Activated T-helper 17 cell treated with anti-CD3 and anti-CD28 coated beads, Interleukin-2, amount 50 U/mL, for 72 hours (primary cell): ENCODE results near the gene NOLC1. TPM values are rescaled to one million over a fixed set of nuclear protein-coding genes. Genes with fewer than 3 reads are reported as not detected.

Source experiments
- ATAC-seq: fragments of 150-1000 bp; cut with Tn5 transposase; replicated peaks from 2 replicates; pipeline ENCODE4 v1.10.0; 2021; ENCODE audit warnings: mild to moderate bottlenecking, moderate library complexity
- H3K27ac Mint-ChIP-seq: one replicate; pipeline ENCODE4 v1.8.0; 2022; ENCODE audit warnings: mixed read lengths
- H3K27me3 Mint-ChIP-seq: one replicate; pipeline ENCODE4 v1.8.0; 2022; ENCODE audit warnings: mixed read lengths
- H3K36me3 Mint-ChIP-seq: one replicate; pipeline ENCODE4 v1.8.0; 2022; ENCODE audit warnings: low read depth, mild to moderate bottlenecking, mixed read lengths
- H3K4me1 Mint-ChIP-seq: one replicate; pipeline ENCODE4 v1.8.0; 2022; ENCODE audit warnings: mixed read lengths
- H3K4me3 Mint-ChIP-seq: one replicate; pipeline ENCODE4 v1.8.0; 2022; ENCODE audit warnings: mild to moderate bottlenecking, mixed read lengths
- H3K9me3 Mint-ChIP-seq: one replicate; pipeline ENCODE4 v1.8.0; 2022; ENCODE audit warnings: mixed read lengths
- total RNA-seq, 2 donors: library from RNA; stranded (reverse); gene quantifications; one replicate each; pipeline ENCODE4 v1.2.3, GENCODE V29; 2022

NOLC1 gene
- total RNA-seq, 2 donors from 2014 or later = 76.9 to 168 TPM

- Mint-ChIP-seq H3K27ac (peak overlapping the region; percentile 87), H3K4me1 (peaks cover 29% of the 10 kb centered on the region), H3K27me3 (no peaks in the 10 kb centered on the region), H3K36me3 (peaks cover 2% of the 10 kb centered on the region), H3K9me3 (no peaks in the 10 kb centered on the region), H3K4me3 (peak overlapping the region; percentile 93)
- ATAC-seq = no peak
Observed at GRCh38 chr10:102118867-102119266, 33.3 kb upstream of the NOLC1 start.

- peak; percentile 20 for ATAC-seq
- peak overlapping the region; percentile 93 for H3K4me3 Mint-ChIP-seq
- H3K36me3 Mint-ChIP-seq = no peaks in the 10 kb centered on the region
- H3K4me1 Mint-ChIP-seq = peaks cover 29% of the 10 kb centered on the region
- H3K27me3 Mint-ChIP-seq = no peaks in the 10 kb centered on the region
- no peaks in the 10 kb centered on the region for H3K9me3 Mint-ChIP-seq
- peak overlapping the region; percentile 87 for H3K27ac Mint-ChIP-seq
Observed at GRCh38 chr10:102119417-102120141, 32.6 kb upstream of the NOLC1 start.

DNA sequence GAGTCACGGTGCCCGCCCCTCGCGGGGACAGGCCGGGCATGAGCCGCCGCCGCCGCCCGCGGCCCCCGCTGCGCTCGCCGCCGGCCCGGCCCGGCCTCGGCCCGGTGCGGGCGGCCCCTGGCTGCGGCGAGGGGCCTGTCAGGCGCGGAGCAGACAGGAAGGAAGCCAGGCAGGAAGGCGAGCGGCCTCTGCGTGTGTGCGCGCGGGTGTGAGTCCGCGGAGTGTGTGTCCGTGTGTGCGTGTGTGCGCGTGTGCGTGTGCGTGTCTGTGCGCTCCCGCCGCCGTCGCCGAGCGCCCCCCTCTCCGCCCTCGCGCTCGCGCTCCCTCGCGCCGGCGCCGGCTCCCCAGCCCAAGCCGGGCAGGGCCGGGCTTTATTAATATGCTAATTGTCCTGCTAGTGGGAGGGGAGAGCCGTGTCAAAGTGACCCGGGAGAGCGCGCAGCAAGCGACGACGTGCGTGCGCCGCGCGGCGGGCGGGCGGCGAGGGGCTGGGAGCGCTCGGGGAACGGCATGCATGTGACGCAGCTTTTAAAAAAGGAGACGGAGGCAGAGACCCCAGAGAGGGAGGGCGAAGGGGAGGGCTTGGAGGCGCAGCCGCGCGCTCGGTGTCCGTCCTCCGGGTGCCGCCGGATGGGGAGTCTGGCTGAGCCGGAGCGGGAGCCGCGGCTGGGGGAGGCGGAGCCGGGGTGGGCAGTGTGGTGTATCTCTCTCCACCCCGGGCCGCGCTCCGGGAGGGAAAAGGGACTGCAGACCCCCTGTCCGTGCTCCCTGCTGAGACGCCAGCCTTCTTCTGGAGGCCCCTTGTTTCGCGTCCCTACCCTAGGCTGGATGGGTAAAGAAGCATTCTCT is 31.8 kb upstream of the NOLC1 start, which contains the start of gene LDB1:
Gene LDB1, minus strand, starts transcription at position 227 of the 849 bp plus-strand sequence. CDS start 258 bp downstream, outside the sequence.
- H3K36me3 Mint-ChIP-seq = no peaks in the 10 kb centered on the region
- H3K27me3 Mint-ChIP-seq = no peaks in the 10 kb centered on the region
- H3K27ac Mint-ChIP-seq = peak within 1 kb of the TSS; percentile 87
- peak within 1 kb of the TSS; percentile 93 for H3K4me3 Mint-ChIP-seq
- H3K9me3 Mint-ChIP-seq = no peaks in the 10 kb centered on the region
- peaks cover 29% of the 10 kb centered on the region for H3K4me1 Mint-ChIP-seq
- ATAC-seq = peak; percentile 58

DNA sequence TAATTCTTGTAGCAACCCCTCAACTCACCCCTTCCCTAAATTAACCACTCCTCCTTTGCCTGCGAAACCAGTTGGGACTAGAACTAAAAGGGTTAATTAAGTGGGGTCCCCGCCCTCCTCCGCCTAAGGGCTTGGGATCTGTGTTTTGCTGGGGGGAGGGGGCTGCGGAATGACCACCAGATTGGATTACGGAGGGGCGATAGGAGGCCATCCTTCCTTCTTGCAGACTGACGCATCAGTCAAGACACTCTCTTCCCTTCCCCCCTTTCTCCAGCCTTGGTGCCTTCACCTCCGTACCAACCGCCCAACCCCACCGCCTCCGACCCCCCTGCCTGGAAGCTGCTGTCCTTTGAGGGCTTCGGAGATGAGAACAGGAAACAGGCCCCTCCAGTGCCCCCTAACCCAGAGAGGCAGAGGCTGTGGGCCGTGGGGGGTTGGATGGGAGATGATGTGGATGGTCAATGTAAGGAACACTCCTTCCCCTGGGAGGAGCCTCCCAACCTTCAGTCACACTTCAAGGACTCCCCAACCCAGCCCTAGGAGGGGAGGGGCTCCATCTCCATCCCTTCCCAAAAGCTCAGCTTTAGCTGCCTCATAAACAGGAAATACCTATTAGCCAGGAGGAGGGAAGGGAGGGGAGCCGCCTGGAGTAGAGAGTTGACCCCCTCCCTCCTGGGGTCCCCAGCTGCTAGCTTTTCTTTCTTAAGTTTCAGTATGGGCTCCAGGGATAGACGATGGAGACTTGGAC is 31.0 kb upstream of the NOLC1 start:
- H3K27me3 Mint-ChIP-seq = no peaks in the 10 kb centered on the region
- peak overlapping the region; percentile 78 for H3K27ac Mint-ChIP-seq
- peak overlapping the region; percentile 93 for H3K4me3 Mint-ChIP-seq
- no peaks in the 10 kb centered on the region for H3K9me3 Mint-ChIP-seq
- peaks cover 22% of the 10 kb centered on the region for H3K4me1 Mint-ChIP-seq
- no peak for ATAC-seq
- no peaks in the 10 kb centered on the region for H3K36me3 Mint-ChIP-seq

DNA sequence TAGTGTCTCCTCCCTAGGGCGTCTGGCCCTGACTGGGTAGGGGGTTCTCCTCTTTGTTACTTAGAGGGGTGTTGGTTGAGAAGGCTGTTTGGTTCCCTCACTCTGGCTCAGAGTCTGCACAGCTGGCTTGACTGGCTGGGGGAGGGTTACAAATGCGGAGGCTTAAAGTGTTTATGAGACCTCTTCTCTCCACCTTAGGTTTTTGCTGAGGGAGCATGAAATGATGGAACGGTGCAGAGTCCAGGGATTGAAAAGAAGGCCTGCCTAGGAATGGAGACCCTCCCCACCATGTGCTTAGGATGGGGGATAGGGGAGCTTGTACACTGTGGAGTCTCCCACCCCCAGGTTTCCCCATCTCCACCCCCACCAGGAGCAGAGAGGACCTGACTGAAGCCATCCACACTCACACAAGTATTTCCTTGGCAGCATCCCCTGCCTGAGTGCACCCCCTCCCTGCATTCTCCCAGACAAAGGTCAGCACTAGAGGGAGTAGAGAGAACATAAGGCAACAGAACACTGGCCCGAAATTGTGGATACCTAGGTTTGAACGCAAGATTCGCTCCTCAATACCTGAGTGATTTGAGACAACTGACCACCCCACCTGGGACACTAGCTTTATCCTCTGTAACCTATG is 30.3 kb upstream of the NOLC1 start:
- no peak for ATAC-seq
- Mint-ChIP-seq H3K4me3 (peak overlapping the region; percentile 93), H3K27me3 (no peaks in the 10 kb centered on the region), H3K4me1 (peaks cover 16% of the 10 kb centered on the region), H3K27ac (peak overlapping the region; percentile 78), H3K36me3 (no peaks in the 10 kb centered on the region), H3K9me3 (no peaks in the 10 kb centered on the region)

DNA sequence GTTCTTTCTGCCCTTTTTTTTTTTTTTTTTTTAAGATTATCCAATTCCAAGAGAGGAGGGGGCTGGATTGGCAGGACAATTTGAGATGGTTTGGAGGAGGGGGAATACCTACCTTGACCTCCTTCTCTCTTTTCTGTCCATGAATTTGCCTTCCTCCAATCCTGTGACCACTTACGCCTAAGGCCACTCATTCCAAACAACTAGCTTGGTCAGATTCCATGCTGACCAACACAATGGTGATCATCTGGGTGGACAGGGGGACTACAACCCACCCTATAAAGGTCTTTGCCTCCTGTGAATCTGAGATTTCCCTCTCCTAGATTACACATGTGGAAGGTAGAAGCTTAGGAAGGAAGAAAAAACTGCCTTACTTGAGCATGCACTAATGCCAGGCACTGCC is 29.7 kb upstream of the NOLC1 start:
- H3K36me3 Mint-ChIP-seq = no peaks in the 10 kb centered on the region
- no peak overlapping the region for H3K27ac Mint-ChIP-seq
- no peak overlapping the region for H3K4me3 Mint-ChIP-seq
- ATAC-seq = no peak
- H3K9me3 Mint-ChIP-seq = no peaks in the 10 kb centered on the region
- H3K4me1 Mint-ChIP-seq = peaks cover 16% of the 10 kb centered on the region
- H3K27me3 Mint-ChIP-seq = no peaks in the 10 kb centered on the region

- Mint-ChIP-seq H3K27ac (no peak overlapping the region), H3K27me3 (no peaks in the 10 kb centered on the region), H3K9me3 (no peaks in the 10 kb centered on the region), H3K4me1 (peaks cover 8% of the 10 kb centered on the region), H3K4me3 (no peak overlapping the region), H3K36me3 (no peaks in the 10 kb centered on the region)
- ATAC-seq = no peak
Observed at GRCh38 chr10:102123223-102123622, 29.0 kb upstream of the NOLC1 start.

DNA sequence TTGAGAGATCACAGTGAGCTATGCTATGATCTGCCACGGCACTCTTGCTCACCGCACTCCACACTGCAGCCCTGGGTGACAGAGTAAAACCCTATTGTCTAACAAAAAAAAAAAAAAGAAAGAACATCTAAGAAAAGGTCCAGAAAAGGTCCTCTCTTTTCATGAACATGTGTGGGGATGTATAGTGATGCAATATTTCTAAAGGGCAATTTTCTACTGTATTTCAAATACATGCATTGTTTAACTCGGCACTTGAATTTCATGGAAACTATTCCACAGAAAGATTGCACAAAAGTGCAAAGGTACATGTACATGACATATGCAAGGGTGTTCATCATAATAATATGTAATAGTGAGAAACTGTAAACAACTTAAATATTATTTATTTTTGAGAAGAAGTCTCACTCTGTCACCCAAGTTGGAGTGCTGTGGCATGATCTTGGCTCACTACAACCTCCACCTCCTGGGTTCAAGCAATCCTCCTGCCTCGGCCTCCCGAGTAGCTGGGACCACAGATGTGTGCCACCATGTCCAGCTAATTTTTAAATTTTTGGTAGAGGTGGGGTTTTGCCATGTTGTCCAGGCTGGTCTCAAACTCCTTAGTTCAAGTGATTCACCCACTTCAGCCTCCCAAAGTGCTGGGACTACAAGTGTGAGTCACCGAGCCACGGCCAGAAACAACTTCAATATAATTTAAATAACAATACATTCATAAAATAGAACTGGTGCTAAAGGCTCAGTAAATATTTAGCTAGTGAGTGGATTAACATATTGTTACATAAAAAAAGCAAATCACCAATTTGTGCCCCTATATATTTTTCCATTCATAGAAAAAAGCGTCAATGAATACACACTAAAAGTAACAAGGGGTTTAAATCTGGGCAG is 20.7 kb upstream of the NOLC1 start:
- no peaks in the 10 kb centered on the region for H3K9me3 Mint-ChIP-seq
- peaks cover 35% of the 10 kb centered on the region for H3K36me3 Mint-ChIP-seq
- no peak for ATAC-seq
- peak overlapping the region; percentile 98 for H3K4me3 Mint-ChIP-seq
- no peaks in the 10 kb centered on the region for H3K27me3 Mint-ChIP-seq
- H3K27ac Mint-ChIP-seq = peak overlapping the region; percentile 96
- H3K4me1 Mint-ChIP-seq = peaks cover 27% of the 10 kb centered on the region

- Mint-ChIP-seq H3K9me3 (no peaks in the 10 kb centered on the region), H3K27me3 (no peaks in the 10 kb centered on the region), H3K36me3 (peaks cover 42% of the 10 kb centered on the region), H3K4me1 (peaks cover 27% of the 10 kb centered on the region), H3K4me3 (peak overlapping the region; percentile 98), H3K27ac (peak overlapping the region; percentile 96)
- no peak for ATAC-seq
Observed at GRCh38 chr10:102132193-102132562, 20.0 kb upstream of the NOLC1 start.

DNA sequence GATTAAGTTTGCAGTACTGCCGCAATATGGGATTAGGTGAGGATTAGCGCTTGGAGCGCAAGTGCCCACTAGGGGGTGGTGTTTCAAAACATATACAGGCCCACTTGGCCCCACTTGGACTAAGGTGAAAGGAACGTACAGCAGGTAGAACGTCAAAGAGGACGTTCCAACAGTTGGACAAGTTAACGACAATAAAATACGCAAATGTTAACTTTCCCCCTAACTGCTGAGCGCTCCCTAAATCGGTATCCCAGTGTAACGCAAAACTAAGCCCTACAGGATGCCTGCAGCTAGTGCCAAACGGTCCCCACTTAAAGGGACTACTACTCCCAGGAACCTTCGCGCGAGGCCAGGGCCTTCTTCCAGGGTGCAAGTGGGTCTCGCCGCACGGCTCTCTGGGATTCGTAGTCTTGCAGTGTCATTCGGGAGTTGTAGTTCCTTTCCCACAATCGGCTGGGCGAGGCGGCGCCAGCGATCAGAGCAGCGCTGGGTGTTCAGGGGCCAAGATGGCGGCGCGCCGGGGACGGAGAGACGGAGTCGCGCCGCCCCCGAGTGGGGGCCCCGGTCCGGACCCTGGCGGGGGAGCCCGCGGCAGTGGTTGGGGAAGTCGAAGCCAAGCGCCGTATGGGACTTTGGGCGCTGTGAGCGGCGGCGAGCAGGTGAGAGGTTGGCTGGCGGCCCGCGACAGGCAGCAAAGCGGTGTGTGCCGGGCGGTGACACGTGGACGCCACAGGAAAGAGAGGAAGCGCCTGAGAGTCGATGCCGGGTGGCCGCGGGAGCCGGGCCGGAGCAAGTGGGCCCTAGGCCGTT is 19.4 kb upstream of the NOLC1 start, which contains the start of gene PPRC1:
Gene PPRC1, plus strand, starts transcription at position 478 of the 810 bp plus-strand sequence. Its CDS starts 29 bp downstream, at position 507.
- Mint-ChIP-seq H3K4me1 (peaks cover 32% of the 10 kb centered on the region), H3K27ac (peak within 1 kb of the TSS; percentile 96), H3K4me3 (peak within 1 kb of the TSS; percentile 98), H3K36me3 (peaks cover 47% of the 10 kb centered on the region), H3K27me3 (no peaks in the 10 kb centered on the region), H3K9me3 (no peaks in the 10 kb centered on the region)
- ATAC-seq = peak; percentile 95

GRCh38 chr10:102133373-102134195 is 18.6 kb upstream of the NOLC1 start:
- Mint-ChIP-seq H3K9me3 (no peaks in the 10 kb centered on the region), H3K27ac (peak overlapping the region; percentile 96), H3K27me3 (no peaks in the 10 kb centered on the region), H3K4me3 (peak overlapping the region; percentile 98), H3K36me3 (peaks cover 56% of the 10 kb centered on the region), H3K4me1 (peaks cover 32% of the 10 kb centered on the region)
- ATAC-seq = peak; percentile 46

- Mint-ChIP-seq H3K9me3 (no peaks in the 10 kb centered on the region), H3K27ac (peak overlapping the region; percentile 96), H3K27me3 (no peaks in the 10 kb centered on the region), H3K4me1 (peaks cover 32% of the 10 kb centered on the region), H3K4me3 (peak overlapping the region; percentile 98), H3K36me3 (peaks cover 64% of the 10 kb centered on the region)
- no peak for ATAC-seq
Observed at GRCh38 chr10:102134416-102134815, 17.8 kb upstream of the NOLC1 start.
